Naive thymus-derived CD8-positive, alpha-beta T cell (primary cell): ENCODE results near the gene CRIP3. TPM values are rescaled to one million over a fixed set of nuclear protein-coding genes. Genes with fewer than 3 reads are reported as not detected.

ENCODE experiments used
- ATAC-seq, 2 donors: fragments of 150-1000 bp; cut with Tn5 transposase in 1 of 2; sonication (Bioruptor Pico), chemical (Tn5 transposase) in 1 of 2; 1 replicate in 1 of 2; 2 replicates in 1 of 2; pipeline ENCODE4 v1.10.0; 2021; ENCODE audit warnings: mild to moderate bottlenecking in 2 of 2, moderate library complexity in 2 of 2
- POLR2A ChIA-PET: fragments of 350-600 bp; sonication (Branson Sonifier 250); formaldehyde crosslinking; loops from one replicate; lab custom pipeline; 2021; ENCODE audit warnings: antibody characterized with exemption; lab: Charles Lee
- DNase-seq, 10 donors: peaks; one replicate each; pipeline versions ENCODE4 v3.0.0 to v3.0.0-alpha.2; 2020 to 2022
- H3K27ac Mint-ChIP-seq, 10 donors: one replicate each; pipeline ENCODE4 v1.8.0; 2020 to 2022; ENCODE audit warnings: mild to moderate bottlenecking in 10 of 10, mixed read lengths in 10 of 10, moderate library complexity in 4 of 10, inconsistent platforms in 1 of 10
- H3K27me3 Mint-ChIP-seq, 5 donors: one replicate each; pipeline ENCODE4 v1.8.0; 2021 to 2022; ENCODE audit warnings: mixed read lengths in 5 of 5
- H3K36me3 Mint-ChIP-seq, 3 donors: one replicate each; pipeline ENCODE4 v1.8.0; 2020 to 2022; ENCODE audit warnings: mixed read lengths in 3 of 3, mild to moderate bottlenecking in 2 of 3, inconsistent platforms in 1 of 3
- H3K4me1 Mint-ChIP-seq, 4 donors: one replicate each; pipeline ENCODE4 v1.8.0; 2021 to 2022; ENCODE audit warnings: mixed read lengths in 4 of 4
- H3K4me3 Mint-ChIP-seq, 10 donors: one replicate each; pipeline ENCODE4 v1.8.0; 2020 to 2022; ENCODE audit warnings: mild to moderate bottlenecking in 10 of 10, mixed read lengths in 10 of 10, moderate library complexity in 6 of 10, inconsistent platforms in 1 of 10
- H3K9me3 Mint-ChIP-seq, 9 donors: one replicate each; pipeline ENCODE4 v1.8.0; 2020 to 2022; ENCODE audit warnings: mixed read lengths in 9 of 9, mild to moderate bottlenecking in 3 of 9, inconsistent platforms in 1 of 9, moderate library complexity in 1 of 9
- polyA plus RNA-seq, 3 donors: library from polyadenylated mRNA; unstranded; fragments of 300-500 nt; fragmentation: Illumina TruSeq; gene quantifications; one replicate each; pipeline ENCODE4 v1.2.3, GENCODE V29; 2021
- total RNA-seq, 8 experiments: library from RNA in 2 of 8; stranded (reverse) in 2 of 8; gene quantifications; one replicate each; pipeline ENCODE4 v1.2.3 and lab custom pipeline; 2021 to 2026

The CRIP3 gene
- total and polyA plus RNA-seq, 5 experiments from 2014 or later: 4.1 to 5.3 TPM; not detected in 3

DNA sequence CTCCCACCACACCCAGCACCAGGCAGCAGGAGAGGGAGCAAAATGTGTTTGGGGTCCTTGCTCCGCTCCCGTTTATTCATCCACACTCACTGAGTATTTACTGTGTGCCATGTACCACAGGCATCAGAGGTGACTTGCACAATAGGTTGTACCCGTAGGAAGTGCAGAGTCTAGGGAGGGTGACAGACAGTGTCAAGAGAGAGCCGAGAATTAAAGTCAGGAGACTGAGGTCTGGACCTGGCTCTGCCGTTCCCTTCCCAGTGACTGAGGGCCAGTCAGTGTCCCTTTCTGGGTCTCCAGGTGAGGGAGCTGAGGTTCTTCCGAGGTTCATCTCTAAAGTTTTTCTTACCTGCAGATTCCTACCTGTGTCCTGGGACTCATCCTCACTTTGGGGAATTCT is 43.1 kb downstream of the CRIP3 start:
- DNase-seq (no peak), ATAC-seq (no peak)
- POLR2A ChIA-PET: no interaction called here
- Mint-ChIP-seq H3K27ac (no peak overlapping the region), H3K4me1 (peaks cover 5 to 24% (median 12%) of the 10 kb centered on the region in 4 donors), H3K9me3 (no peaks in the 10 kb centered on the region), H3K4me3 (no peak overlapping the region), H3K36me3 (no peaks in the 10 kb centered on the region), H3K27me3 (peaks cover 4 to 17% (median 7%) of the 10 kb centered on the region in 5 donors)

DNA sequence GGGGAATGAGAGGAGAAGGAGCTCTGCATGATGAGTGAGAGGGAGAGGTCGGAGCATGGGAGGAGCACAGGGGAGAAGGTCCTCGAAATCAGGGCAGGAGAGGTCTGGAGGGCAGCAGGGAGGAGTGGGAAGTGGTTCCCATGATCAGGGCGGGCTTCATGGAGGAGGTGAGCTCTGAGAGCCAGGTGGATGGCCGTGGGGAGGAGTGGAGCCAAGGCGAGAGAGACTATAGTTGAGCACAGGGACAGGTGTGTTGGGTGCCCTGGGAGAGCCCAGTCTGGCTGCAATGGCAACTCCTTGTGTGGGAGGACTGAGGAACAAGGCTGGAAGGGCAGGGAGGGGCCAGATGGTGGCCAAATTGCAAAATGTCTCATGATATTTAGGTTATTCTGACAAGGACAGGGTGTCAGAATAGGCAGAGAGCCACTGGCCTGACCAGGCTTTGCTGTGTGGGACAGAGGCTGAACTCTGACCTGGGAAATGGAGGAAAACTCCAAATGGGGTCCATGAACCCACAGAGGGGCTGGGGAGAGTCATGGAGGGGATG is 44.0 kb downstream of the CRIP3 start:
- Mint-ChIP-seq H3K4me1 (peaks cover 4 to 17% (median 6%) of the 10 kb centered on the region in 4 donors), H3K36me3 (no peaks in the 10 kb centered on the region), H3K27ac (no peak overlapping the region), H3K27me3 (peaks cover 3 to 9% (median 4%) of the 10 kb centered on the region in 5 donors), H3K9me3 (no peaks in the 10 kb centered on the region), H3K4me3 (no peak overlapping the region)
- DNase-seq (no peak), ATAC-seq (no peak)
- POLR2A ChIA-PET: no interaction called here

DNA sequence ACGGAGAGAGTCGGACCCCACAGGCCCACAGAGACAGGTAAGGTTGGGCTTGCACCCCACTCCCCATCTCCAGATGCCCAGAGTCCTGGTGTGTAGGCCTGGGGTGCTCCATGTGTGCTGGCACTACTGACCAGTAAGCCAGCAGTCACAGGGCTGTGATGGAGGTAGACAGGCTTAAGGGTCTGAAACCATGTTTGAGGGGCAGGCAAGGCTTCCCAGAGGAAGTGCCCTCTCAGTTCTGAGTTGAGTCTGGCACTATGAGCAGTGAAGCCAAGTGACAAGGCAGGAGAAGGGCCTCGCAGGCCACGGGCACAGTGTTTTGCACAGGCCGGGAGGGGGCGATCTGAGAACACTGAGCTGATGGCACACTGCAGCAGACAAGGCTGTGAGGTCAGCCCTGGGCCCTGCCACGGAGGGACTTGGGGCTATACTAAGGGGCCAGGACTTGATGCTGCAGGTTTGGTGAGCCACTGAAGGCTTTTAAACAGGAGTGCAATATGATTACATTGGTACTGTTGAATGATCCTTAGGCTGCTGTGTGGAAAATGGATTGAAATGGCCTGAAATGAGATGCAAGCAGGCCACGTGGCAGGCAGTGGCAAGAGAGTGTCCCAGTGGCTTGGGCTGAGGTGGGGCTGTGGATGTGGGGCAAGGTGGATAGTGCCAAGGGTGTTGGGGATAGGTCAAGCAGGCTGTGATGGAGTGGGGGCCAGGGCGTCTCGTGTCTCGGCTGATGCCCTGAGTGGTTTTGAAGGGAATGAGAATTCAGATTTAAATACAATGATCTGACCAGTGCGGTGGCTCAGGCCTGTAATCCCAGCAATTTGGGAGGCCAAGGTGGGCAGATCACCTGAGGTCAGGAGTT is 45.1 kb downstream of the CRIP3 start:
- DNase-seq: peak; percentile 49 to 86 (median 66)
- Mint-ChIP-seq H3K9me3 (no peaks in the 10 kb centered on the region), H3K4me1 (peaks cover 0 to 6% (median 4%) of the 10 kb centered on the region in 4 donors), H3K36me3 (no peaks in the 10 kb centered on the region), H3K4me3 (no peak overlapping the region), H3K27me3 (peaks cover 3 to 11% (median 3%) of the 10 kb centered on the region in 5 donors), H3K27ac (peak overlapping the region in 4 of 10 donors; percentile 6 to 70 (median 64))
- peak; percentile 95 to 100 for ATAC-seq
- POLR2A ChIA-PET: interaction anchor here (0.5 kb wide), 1 partner anchor 241 kb away, joined by 4 read pairs; no protein-coding TSS in a partner anchor

- POLR2A ChIA-PET: no interaction called here
- Mint-ChIP-seq H3K27ac (peak overlapping the region in 1 of 10 donors; percentile 6), H3K4me3 (no peak overlapping the region), H3K36me3 (no peaks in the 10 kb centered on the region), H3K27me3 (peaks cover 3 to 17% (median 7%) of the 10 kb centered on the region in 5 donors), H3K4me1 (peaks cover 0 to 6% (median 4%) of the 10 kb centered on the region in 4 donors), H3K9me3 (no peaks in the 10 kb centered on the region)
- ATAC-seq (no peak), DNase-seq (no peak)
Measured at GRCh38 chr6:43262780-43263313, 45.8 kb downstream of the CRIP3 start.

DNA sequence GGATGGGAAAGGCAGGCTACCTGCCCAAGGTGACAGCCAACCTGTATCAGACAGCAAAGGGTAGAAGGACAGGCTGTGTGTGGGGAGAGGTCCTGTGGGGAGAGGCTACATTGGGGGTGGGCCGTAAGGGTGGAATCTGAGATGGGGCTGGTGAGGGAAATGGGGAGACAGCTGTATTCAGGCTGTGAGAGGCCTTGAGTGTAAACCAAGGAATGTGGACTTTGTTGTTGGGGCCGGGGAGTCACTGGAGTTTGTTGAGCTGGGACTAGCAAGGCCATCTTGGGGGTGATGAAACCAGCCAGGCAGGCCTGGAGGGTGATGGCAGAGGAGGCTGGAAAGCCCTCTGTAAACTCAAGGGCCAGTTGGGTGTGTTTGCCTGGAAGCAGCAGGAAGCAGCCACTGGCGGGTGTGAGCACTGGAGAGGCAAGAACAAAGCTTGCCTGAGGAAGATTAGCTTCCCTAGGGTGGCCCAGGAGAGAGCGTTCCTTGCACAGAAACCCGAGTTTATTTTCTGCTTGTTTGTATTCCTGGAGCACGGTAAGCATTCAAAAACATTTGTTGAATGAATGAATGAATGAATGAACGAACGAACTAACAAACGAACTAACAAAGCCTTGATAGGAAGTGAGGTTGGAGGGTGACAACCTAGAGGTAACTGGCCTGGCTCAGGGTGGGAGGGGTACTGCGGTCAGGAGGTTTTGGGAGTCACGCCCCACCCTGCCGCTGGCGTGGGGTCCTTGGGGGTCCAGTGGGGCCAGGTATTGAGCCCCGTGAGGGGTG is 46.4 kb downstream of the CRIP3 start:
- Mint-ChIP-seq H3K27me3 (peaks cover 4 to 23% (median 13%) of the 10 kb centered on the region in 5 donors), H3K4me3 (no peak overlapping the region), H3K9me3 (no peaks in the 10 kb centered on the region), H3K27ac (peak overlapping the region in 1 of 10 donors; percentile 52), H3K4me1 (peaks cover 0 to 6% (median 4%) of the 10 kb centered on the region in 4 donors), H3K36me3 (no peaks in the 10 kb centered on the region)
- DNase-seq (no peak), ATAC-seq (no peak)
- POLR2A ChIA-PET: interaction anchor here (0.6 kb wide), 1 partner anchor 179 kb away, joined by 3 read pairs; no protein-coding TSS in a partner anchor

GRCh38 chr6:43261198-43261597 is 47.4 kb downstream of the CRIP3 start:
- ATAC-seq (no peak), DNase-seq (no peak)
- Mint-ChIP-seq H3K36me3 (no peaks in the 10 kb centered on the region), H3K27ac (no peak overlapping the region), H3K9me3 (no peaks in the 10 kb centered on the region), H3K4me3 (no peak overlapping the region), H3K27me3 (peaks cover 6 to 29% (median 19%) of the 10 kb centered on the region in 5 donors), H3K4me1 (peaks cover 0 to 6% (median 4%) of the 10 kb centered on the region in 4 donors)
- POLR2A ChIA-PET: interaction anchor here (0.6 kb wide), 1 partner anchor 197 kb away, joined by 5 read pairs; no protein-coding TSS in a partner anchor

DNA sequence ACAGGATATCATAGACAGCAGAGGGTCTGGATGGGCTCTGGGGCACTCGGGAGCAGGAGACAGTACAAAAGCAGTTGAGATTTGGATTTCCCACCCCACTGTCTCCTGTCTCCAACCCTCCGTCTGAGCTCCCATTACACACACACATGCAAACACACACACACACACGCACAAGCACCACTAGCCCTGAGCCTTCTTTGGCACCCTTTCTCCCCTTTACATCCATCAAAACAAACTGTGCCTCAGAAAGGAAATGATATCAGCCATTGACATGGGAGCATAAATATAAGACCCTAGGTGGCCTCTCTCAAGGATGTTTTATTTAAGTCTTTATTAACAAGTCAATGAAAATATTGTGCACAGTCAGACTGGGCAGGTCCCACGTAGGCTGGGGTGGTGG is 47.8 kb downstream of the CRIP3 start:
- POLR2A ChIA-PET: no interaction called here
- Mint-ChIP-seq H3K36me3 (no peaks in the 10 kb centered on the region), H3K4me3 (no peak overlapping the region), H3K27me3 (peaks cover 7 to 33% (median 20%) of the 10 kb centered on the region in 5 donors), H3K27ac (peak overlapping the region in 2 of 10 donors; percentile 56 to 61), H3K9me3 (no peaks in the 10 kb centered on the region), H3K4me1 (peaks cover 0 to 6% (median 4%) of the 10 kb centered on the region in 4 donors)
- ATAC-seq: no peak
- no peak for DNase-seq

DNA sequence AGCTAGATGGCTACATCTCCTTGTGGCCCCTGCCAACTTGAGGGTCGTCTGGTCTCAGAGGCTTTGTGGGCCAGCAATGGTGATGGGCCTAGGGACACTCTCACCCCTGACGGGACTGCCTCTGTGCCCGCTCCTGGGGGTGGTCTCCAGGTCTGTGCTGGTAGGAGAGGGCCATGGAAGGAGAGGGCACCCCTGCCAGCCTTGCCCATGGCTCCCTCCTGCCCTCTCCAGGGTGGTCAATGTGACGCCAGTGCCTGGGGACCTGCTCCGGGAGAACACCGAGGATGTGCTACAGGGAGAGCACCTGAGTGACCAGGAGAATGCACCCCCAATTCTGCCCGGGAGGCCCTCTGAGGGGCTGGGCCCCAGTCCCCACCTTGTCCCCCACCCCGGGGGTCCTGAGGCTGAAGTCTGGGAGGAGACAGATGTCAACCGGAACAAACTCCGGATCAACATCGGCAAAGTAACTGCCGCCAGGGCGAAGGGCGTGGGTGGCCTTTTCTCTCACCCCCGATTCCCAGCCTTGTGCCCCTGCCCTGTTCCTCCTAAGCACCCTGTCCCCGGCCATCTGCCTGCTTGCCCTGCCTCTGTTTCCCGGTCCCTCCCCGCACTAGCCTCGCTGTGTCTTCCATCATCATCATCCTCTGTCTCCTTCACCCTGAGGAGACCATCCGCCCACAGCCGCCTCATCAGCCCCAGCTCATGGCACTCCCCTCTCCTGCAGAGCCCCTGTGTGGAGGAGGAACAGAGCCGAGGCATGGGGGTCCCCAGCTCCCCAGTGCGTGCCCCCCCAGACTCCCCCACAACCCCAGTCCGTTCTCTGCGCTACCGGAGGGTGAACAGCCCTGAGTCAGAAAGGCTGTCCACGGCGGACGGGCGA is 49.6 kb downstream of the CRIP3 start:
- Mint-ChIP-seq H3K36me3 (no peaks in the 10 kb centered on the region), H3K27me3 (peaks cover 8 to 45% (median 29%) of the 10 kb centered on the region in 5 donors), H3K9me3 (no peaks in the 10 kb centered on the region), H3K4me1 (peaks cover 0 to 6% (median 4%) of the 10 kb centered on the region in 4 donors), H3K27ac (no peak overlapping the region), H3K4me3 (no peak overlapping the region)
- POLR2A ChIA-PET: interaction anchor here (1.2 kb wide), 1 partner anchor 123 kb away, joined by 5 read pairs; no protein-coding TSS in a partner anchor
- DNase-seq (no peak), ATAC-seq (no peak)

DNA sequence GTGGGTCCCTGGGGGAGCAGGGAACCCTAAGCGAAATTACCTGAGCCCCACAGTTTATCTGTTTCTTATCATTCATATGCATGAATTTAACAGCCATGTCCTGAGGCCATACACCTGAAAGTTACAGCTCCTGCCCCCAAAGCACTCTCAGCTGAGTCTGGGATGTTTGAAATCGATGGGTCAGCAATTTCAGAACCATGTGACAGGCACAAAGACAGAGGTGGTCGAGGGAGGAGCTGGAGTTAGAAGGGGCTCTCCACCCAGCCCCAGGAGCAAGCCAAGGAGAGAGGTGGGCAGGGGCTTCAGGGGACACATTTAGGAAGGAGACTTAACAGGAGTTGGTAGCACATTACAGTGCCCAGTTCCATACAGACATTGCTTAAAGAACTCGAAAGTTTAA is 50.4 kb downstream of the CRIP3 start:
- Mint-ChIP-seq H3K27ac (no peak overlapping the region), H3K27me3 (peaks cover 9 to 54% (median 31%) of the 10 kb centered on the region in 5 donors)
- DNase-seq: peak in 1 of 10 donors; percentile 15

GRCh38 chr6:43257367-43258145 is 51.1 kb downstream of the CRIP3 start:
- H3K4me3 Mint-ChIP-seq: no peak overlapping the region
- H3K4me1 Mint-ChIP-seq: peaks cover 0 to 3% (median 0%) of the 10 kb centered on the region in 4 donors
- H3K27me3 Mint-ChIP-seq: peaks cover 11 to 60% (median 37%) of the 10 kb centered on the region in 5 donors
- peak overlapping the region in 1 of 10 donors; percentile 33 for H3K27ac Mint-ChIP-seq
- no peaks in the 10 kb centered on the region for H3K9me3 Mint-ChIP-seq
- POLR2A ChIA-PET: no interaction called here
- no peaks in the 10 kb centered on the region for H3K36me3 Mint-ChIP-seq
- no peak for ATAC-seq
- peak in 1 of 10 donors; percentile 27 for DNase-seq

More for the DNA sequence above, 50.4 kb downstream of the CRIP3 start:
- Mint-ChIP-seq H3K4me3 (no peak overlapping the region), H3K9me3 (no peaks in the 10 kb centered on the region), H3K36me3 (no peaks in the 10 kb centered on the region), H3K4me1 (no peaks in the 10 kb centered on the region)
- POLR2A ChIA-PET: no interaction called here
- no peak for ATAC-seq
